Hepatocyte (in vitro differentiated cells): ENCODE measurements around the gene IKZF5.

ENCODE experiments used
- EZH2 ChIP-seq: fragments of 200-600 bp; sonication (generic); IDR thresholded peaks from 2 replicates; pipeline ENCODE4 v1.6.1; 2016; ENCODE audit warnings: antibody characterized with exemption, mild to moderate bottlenecking, borderline replicate concordance
- EZH2phosphoT487 ChIP-seq: fragments of 200-600 bp; sonication (generic); IDR thresholded peaks from one replicate; pipeline ENCODE4 v1.6.1; 2018; ENCODE audit warnings: antibody characterized with exemption, mild to moderate bottlenecking, low read depth, moderate library complexity; ENCODE audit not compliant: unreplicated experiment, severe bottlenecking
- TF ChIP-seq, protein P1 (sequence below): fragments of 200-600 bp; sonication (generic); IDR thresholded peaks from 2 replicates; pipeline ENCODE4 v1.5.1; 2016; ENCODE audit warnings: antibody characterized with exemption, mild to moderate bottlenecking; ENCODE audit not compliant: poor library complexity

DNA sequence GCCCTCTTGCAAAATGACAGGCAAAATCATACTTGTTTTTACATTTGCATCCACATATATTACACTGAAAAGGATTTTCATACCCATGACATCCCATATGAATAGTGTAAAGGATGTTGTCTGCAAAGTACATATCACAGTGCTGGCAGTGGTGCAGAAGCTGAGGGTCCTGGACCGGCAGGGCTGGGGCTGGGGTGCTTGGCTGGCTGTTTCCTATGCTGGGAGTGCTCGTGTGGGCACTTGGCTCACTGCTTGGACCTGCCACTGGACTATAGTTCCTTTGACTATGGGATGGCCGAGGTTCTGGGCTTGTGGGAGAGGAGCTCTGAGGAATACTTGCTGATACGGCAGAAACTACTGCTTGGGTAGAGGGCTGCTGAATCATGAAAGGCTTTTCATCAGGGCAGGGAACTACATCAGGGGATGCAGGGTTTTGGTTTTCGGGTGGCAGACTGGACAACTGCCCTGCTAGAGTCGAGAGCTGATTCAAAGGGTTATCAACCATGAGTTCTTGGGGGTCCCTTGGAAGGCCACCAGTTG lies 14.7 kb downstream of the IKZF5 start:
- TF ChIP-seq, protein P1, sequence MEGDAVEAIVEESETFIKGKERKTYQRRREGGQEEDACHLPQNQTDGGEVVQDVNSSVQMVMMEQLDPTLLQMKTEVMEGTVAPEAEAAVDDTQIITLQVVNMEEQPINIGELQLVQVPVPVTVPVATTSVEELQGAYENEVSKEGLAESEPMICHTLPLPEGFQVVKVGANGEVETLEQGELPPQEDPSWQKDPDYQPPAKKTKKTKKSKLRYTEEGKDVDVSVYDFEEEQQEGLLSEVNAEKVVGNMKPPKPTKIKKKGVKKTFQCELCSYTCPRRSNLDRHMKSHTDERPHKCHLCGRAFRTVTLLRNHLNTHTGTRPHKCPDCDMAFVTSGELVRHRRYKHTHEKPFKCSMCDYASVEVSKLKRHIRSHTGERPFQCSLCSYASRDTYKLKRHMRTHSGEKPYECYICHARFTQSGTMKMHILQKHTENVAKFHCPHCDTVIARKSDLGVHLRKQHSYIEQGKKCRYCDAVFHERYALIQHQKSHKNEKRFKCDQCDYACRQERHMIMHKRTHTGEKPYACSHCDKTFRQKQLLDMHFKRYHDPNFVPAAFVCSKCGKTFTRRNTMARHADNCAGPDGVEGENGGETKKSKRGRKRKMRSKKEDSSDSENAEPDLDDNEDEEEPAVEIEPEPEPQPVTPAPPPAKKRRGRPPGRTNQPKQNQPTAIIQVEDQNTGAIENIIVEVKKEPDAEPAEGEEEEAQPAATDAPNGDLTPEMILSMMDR, result no peak
- no peak for TF ChIP-seq EZH2phosphoT487
- no peak for TF ChIP-seq EZH2
